GM21423 (cell line): Measurements from ENCODE around the gene CACNA2D3.

Experiments used
- ATAC-seq: cut with Tn5 transposase; IDR thresholded peaks from one replicate; pipeline ENCODE4 v1.9.1; 2021; ENCODE audit warnings: mild to moderate bottlenecking, moderate library complexity; ENCODE audit not compliant: unreplicated experiment

Gene CACNA2D3

GRCh38 chr3:54859184-54859583 is 736.8 kb downstream of the CACNA2D3 start:
- no peak for ATAC-seq

- ATAC-seq, result no peak
Observed at GRCh38 chr3:54861248-54862067, 739.1 kb downstream of the CACNA2D3 start.

GRCh38 chr3:54862526-54862925 is 740.2 kb downstream of the CACNA2D3 start:
- no peak for ATAC-seq

GRCh38 chr3:54863366-54863765 is 741.0 kb downstream of the CACNA2D3 start:
- no peak for ATAC-seq

- no peak for ATAC-seq
Observed at GRCh38 chr3:54863786-54864185, 741.4 kb downstream of the CACNA2D3 start.

GRCh38 chr3:54865316-54865715 is 743.0 kb downstream of the CACNA2D3 start:
- ATAC-seq, result no peak

- no peak for ATAC-seq
Observed at GRCh38 chr3:54866251-54866650, 743.9 kb downstream of the CACNA2D3 start.

GRCh38 chr3:54870423-54870822 is 748.1 kb downstream of the CACNA2D3 start:
- ATAC-seq, result no peak

GRCh38 chr3:54871867-54872266 is 749.5 kb downstream of the CACNA2D3 start:
- ATAC-seq, result no peak

- no peak for ATAC-seq
Observed at GRCh38 chr3:54873059-54874010, 751.0 kb downstream of the CACNA2D3 start.

- ATAC-seq, result no peak
Observed at GRCh38 chr3:54874816-54875556, 752.6 kb downstream of the CACNA2D3 start.

GRCh38 chr3:54875596-54876268 is 753.4 kb downstream of the CACNA2D3 start:
- no peak for ATAC-seq

- no peak for ATAC-seq
Observed at GRCh38 chr3:54876694-54877093, 754.3 kb downstream of the CACNA2D3 start.

GRCh38 chr3:54877730-54878129 is 755.4 kb downstream of the CACNA2D3 start:
- no peak for ATAC-seq

GRCh38 chr3:54878145-54878544 is 755.8 kb downstream of the CACNA2D3 start:
- no peak for ATAC-seq

GRCh38 chr3:54882129-54882833 is 759.9 kb downstream of the CACNA2D3 start:
- no peak for ATAC-seq

GRCh38 chr3:54888162-54888561 is 765.8 kb downstream of the CACNA2D3 start:
- no peak for ATAC-seq

- no peak for ATAC-seq
Observed at GRCh38 chr3:54888873-54889272, 766.5 kb downstream of the CACNA2D3 start.

GRCh38 chr3:54889731-54890130 is 767.4 kb downstream of the CACNA2D3 start:
- no peak for ATAC-seq

GRCh38 chr3:54891540-54891897 is 769.2 kb downstream of the CACNA2D3 start:
- ATAC-seq, result no peak
